Effector CD8-positive, alpha-beta T cell (primary cell): ENCODE data around the gene LYPLA2.

Source experiments
- DNase-seq: peaks from one replicate; lab custom pipeline; 2025; lab: John Stamatoyannopoulos, UW

The LYPLA2 gene

DNA sequence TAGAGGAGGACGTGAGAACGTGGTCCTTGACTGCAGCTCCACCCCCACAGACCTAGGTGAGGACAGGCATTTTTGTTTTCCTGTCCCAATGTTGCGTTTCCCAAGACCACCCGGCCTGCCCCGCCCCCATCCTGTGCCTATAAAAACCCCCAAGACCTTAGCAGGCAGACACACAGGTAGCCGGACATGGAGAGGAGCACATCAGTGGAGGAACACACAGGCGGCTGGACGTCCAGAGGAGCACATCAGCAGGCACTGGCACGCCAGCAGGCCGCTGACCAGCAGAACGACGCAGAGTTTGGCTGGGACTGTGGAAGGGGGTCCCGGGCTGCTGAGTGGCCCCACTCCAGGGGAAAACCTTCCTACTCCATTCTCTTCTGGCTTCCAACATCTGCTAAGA is 47.0 kb downstream of the LYPLA2 start:
- no peak for DNase-seq

DNA sequence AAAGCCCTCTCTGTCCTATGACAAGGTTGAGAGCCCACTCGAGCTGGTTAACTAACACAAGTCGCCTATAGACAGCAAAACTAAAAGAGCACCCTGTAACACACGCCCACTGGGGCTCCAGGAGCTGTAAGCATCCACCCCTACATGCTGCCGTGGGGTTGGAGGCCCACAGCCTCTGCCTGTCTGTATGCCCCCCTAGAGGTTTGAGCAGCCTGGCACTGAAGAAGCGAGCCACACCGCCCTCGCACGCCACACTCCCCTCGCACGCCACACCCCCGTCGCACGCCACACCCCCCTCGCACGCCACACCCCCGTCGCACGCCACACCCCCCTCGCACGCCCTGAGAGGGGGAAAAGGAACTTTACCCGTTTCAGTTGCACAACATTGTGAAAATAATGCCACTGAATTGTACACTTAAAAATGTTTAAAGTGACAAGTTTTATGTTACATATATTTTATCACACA is 47.5 kb downstream of the LYPLA2 start:
- peak; percentile 79 for DNase-seq

- DNase-seq: no peak
Observed at GRCh38 chr1:23843644-23844043, 52.7 kb downstream of the LYPLA2 start.
